RWPE2 (cell line): ENCODE results near the gene TIMP4.

Source experiments
- ATAC-seq: fragments of 200-7000 bp; cut with Tn5 transposase; 3 replicates; pipeline ENCODE4 v1.9.1; 2021; ENCODE audit warnings: low read depth
- DNase-seq: peaks from one replicate; pipeline ENCODE4 v3.0.0-alpha.2; 2020; ENCODE audit warnings: low spot score
- H3K27ac ChIP-seq: fragments of 450-650 bp; 2 replicates; pipeline ENCODE4 v1.5.1; 2017; ENCODE audit warnings: mild to moderate bottlenecking; ENCODE audit not compliant: poor library complexity, severe bottlenecking
- H3K27me3 ChIP-seq: fragments of 250-450 bp; sonication (Bioruptor Pico); 2 replicates; pipeline ENCODE4 v1.5.1; 2021; ENCODE audit warnings: mild to moderate bottlenecking, moderate library complexity; ENCODE audit not compliant: insufficient read depth, poor library complexity, severe bottlenecking
- H3K36me3 ChIP-seq: fragments of 250-450 bp; sonication (Bioruptor Pico); 2 replicates; pipeline ENCODE4 v1.5.1; 2020; ENCODE audit warnings: low read depth, mild to moderate bottlenecking, moderate library complexity
- H3K4me1 ChIP-seq: fragments of 250-450 bp; sonication (Bioruptor Pico); 2 replicates; pipeline ENCODE4 v1.5.1; 2021; ENCODE audit warnings: mild to moderate bottlenecking, moderate library complexity; ENCODE audit not compliant: insufficient read depth, poor library complexity, severe bottlenecking
- H3K4me3 ChIP-seq: fragments of 250-450 bp; sonication (Bioruptor Pico); 2 replicates; pipeline ENCODE4 v1.5.1; 2021; ENCODE audit warnings: mild to moderate bottlenecking, moderate library complexity; ENCODE audit not compliant: severe bottlenecking
- H3K9me3 ChIP-seq: fragments of 250-450 bp; sonication (Bioruptor Pico); 2 replicates; pipeline ENCODE4 v1.5.1; 2021; ENCODE audit warnings: mild to moderate bottlenecking, moderate library complexity; ENCODE audit not compliant: severe bottlenecking
- CTCF ChIP-seq: fragments of 450-650 bp; IDR thresholded peaks from one replicate; pipeline ENCODE4 v1.5.1; 2017; ENCODE audit warnings: mild to moderate bottlenecking, moderate library complexity; ENCODE audit not compliant: poor library complexity, severe bottlenecking

TIMP4 gene

GRCh38 chr3:12159227-12159601, 502 bp upstream of the TIMP4 start:
- no peak overlapping the region for H3K27ac ChIP-seq
- H3K4me3 ChIP-seq: no peak overlapping the region
- no peak for TF ChIP-seq CTCF
- no peak for ATAC-seq
- no peak for DNase-seq
- H3K27me3 ChIP-seq: no peaks in the 10 kb centered on the region
- H3K36me3 ChIP-seq: no peaks in the 10 kb centered on the region
- peaks cover 4% of the 10 kb centered on the region for H3K4me1 ChIP-seq
- H3K9me3 ChIP-seq: no peaks in the 10 kb centered on the region

GRCh38 chr3:12157026-12157425, 1.7 kb downstream of the TIMP4 start:
- DNase-seq (no peak), ATAC-seq (no peak)
- Histone ChIP-seq H3K27ac (no peak overlapping the region), H3K27me3 (no peaks in the 10 kb centered on the region), H3K36me3 (no peaks in the 10 kb centered on the region), H3K9me3 (no peaks in the 10 kb centered on the region), H3K4me1 (peaks cover 4% of the 10 kb centered on the region), H3K4me3 (no peak overlapping the region)
- TF ChIP-seq CTCF: no peak

GRCh38 chr3:12155828-12156227, 2.9 kb downstream of the TIMP4 start:
- DNase-seq: no peak
- Histone ChIP-seq H3K27me3 (no peaks in the 10 kb centered on the region), H3K36me3 (no peaks in the 10 kb centered on the region), H3K4me3 (no peak overlapping the region), H3K4me1 (peaks cover 4% of the 10 kb centered on the region), H3K9me3 (no peaks in the 10 kb centered on the region), H3K27ac (no peak overlapping the region)
- peak; percentile 93 for ATAC-seq
- TF ChIP-seq CTCF: no peak

- DNase-seq: no peak
- H3K4me3 ChIP-seq: no peak overlapping the region
- no peak for ATAC-seq
Measured at GRCh38 chr3:12155264-12155663, 3.4 kb downstream of the TIMP4 start.

GRCh38 chr3:12154151-12154550, 4.6 kb downstream of the TIMP4 start:
- Histone ChIP-seq H3K4me3 (no peak overlapping the region), H3K27ac (no peak overlapping the region), H3K27me3 (no peaks in the 10 kb centered on the region), H3K9me3 (no peaks in the 10 kb centered on the region), H3K36me3 (no peaks in the 10 kb centered on the region), H3K4me1 (peaks cover 4% of the 10 kb centered on the region)
- ATAC-seq (no peak), DNase-seq (no peak)
- no peak for TF ChIP-seq CTCF

More at GRCh38 chr3:12155264-12155663, 3.4 kb downstream of the TIMP4 start:
- no peak for TF ChIP-seq CTCF
- H3K27me3 ChIP-seq: no peaks in the 10 kb centered on the region
- H3K36me3 ChIP-seq: no peaks in the 10 kb centered on the region
- H3K27ac ChIP-seq: no peak overlapping the region
- peaks cover 4% of the 10 kb centered on the region for H3K4me1 ChIP-seq
- H3K9me3 ChIP-seq: no peaks in the 10 kb centered on the region
